CD4-positive, alpha-beta T cell (primary cell): ENCODE results near the gene PLCB1. TPM values are rescaled to one million over a fixed set of nuclear protein-coding genes. Genes with fewer than 3 reads are reported as not detected.

Source experiments
- ATAC-seq: fragments of 200-7000 bp; cut with Tn5 transposase; one replicate; pipeline ENCODE4 v1.10.0; 2022; ENCODE audit warnings: mild to moderate bottlenecking; ENCODE audit not compliant: poor library complexity
- CTCF ChIA-PET: fragments of 350-600 bp; sonication (Branson Sonifier 250); formaldehyde crosslinking; loops from one replicate; lab custom pipeline; 2021; ENCODE audit warnings: antibody characterized with exemption, inconsistent platforms; lab: Charles Lee
- POLR2A ChIA-PET: fragments of 350-600 bp; sonication (Branson Sonifier 250); formaldehyde crosslinking; loops from one replicate; lab custom pipeline; 2021; ENCODE audit warnings: antibody characterized with exemption, inconsistent platforms; lab: Charles Lee
- DNase-seq, 14 experiments: peaks; one replicate each; pipeline ENCODE4 v3.0.0-alpha.2; 2013 to 2020; ENCODE audit warnings: mixed read lengths in 2 of 14
- H3K27ac ChIP-seq, 2 donors: one replicate each; pipeline versions ENCODE4 v1.5.1 to v1.7.0; 2013; ENCODE audit warnings: low read length in 2 of 2, low read depth in 1 of 2, mild to moderate bottlenecking in 1 of 2
- H3K27me3 ChIP-seq, 2 experiments: 1 replicate in 1 of 2; 2 replicates in 1 of 2; pipeline versions ENCODE4 v1.6.1 to v1.7.0; 2013; ENCODE audit warnings: low read length in 2 of 2, control low read depth in 1 of 2, mild to moderate bottlenecking in 1 of 2, moderate library complexity in 1 of 2; ENCODE audit not compliant: insufficient read depth in 2 of 2, control insufficient read depth in 1 of 2
- H3K36me3 ChIP-seq: one replicate; pipeline ENCODE4 v1.6.1; 2013; ENCODE audit warnings: low read length, control low read depth; ENCODE audit not compliant: insufficient read depth
- H3K4me1 ChIP-seq: one replicate; pipeline ENCODE4 v1.6.1; 2013; ENCODE audit warnings: low read length, control low read depth; ENCODE audit not compliant: insufficient read depth
- H3K4me3 ChIP-seq: one replicate; pipeline ENCODE4 v1.5.1; 2013; ENCODE audit warnings: mild to moderate bottlenecking, low read length, moderate library complexity
- H3K9me3 ChIP-seq, 2 experiments: 1 replicate in 1 of 2; 2 replicates in 1 of 2; pipeline versions ENCODE4 v1.6.1 to v1.7.0; 2013; ENCODE audit warnings: low read length in 2 of 2, mild to moderate bottlenecking in 2 of 2, control low read depth in 1 of 2, moderate library complexity in 1 of 2; ENCODE audit not compliant: control insufficient read depth in 1 of 2, insufficient read depth in 1 of 2
- H3K27ac Mint-ChIP-seq: one replicate; pipeline ENCODE4 v1.8.0; 2020; ENCODE audit warnings: mixed read lengths
- H3K27me3 Mint-ChIP-seq: one replicate; pipeline ENCODE4 v1.8.0; 2021; ENCODE audit warnings: mixed read lengths
- H3K36me3 Mint-ChIP-seq: one replicate; pipeline ENCODE4 v1.8.0; 2021; ENCODE audit warnings: low read depth, mixed read lengths
- H3K4me1 Mint-ChIP-seq: one replicate; pipeline ENCODE4 v1.8.0; 2021; ENCODE audit warnings: low read depth, mixed read lengths
- H3K4me3 Mint-ChIP-seq: one replicate; pipeline ENCODE4 v1.8.0; 2020; ENCODE audit warnings: mild to moderate bottlenecking, mixed read lengths
- H3K9me3 Mint-ChIP-seq: one replicate; pipeline ENCODE4 v1.8.0; 2020; ENCODE audit warnings: mixed read lengths
- CTCF ChIP-seq: fragments of 200-600 bp; IDR thresholded peaks from one replicate; pipeline ENCODE4 v1.8.0; 2022; ENCODE audit warnings: antibody characterized with exemption, mild to moderate bottlenecking
- intact Hi-C, 2 experiments: fragments of 100-400 bp; cut with DNase I in 1 of 2; cut with micrococcal nuclease in 1 of 2; formaldehyde crosslinking; loops; one replicate each; pipeline versions ENCODE4 v1.15.1 to v1.9.0; 2023 to 2025; cut with DNase I, micrococcal nuclease
- total RNA-seq, 174 experiments: library from RNA in 2 of 174; stranded (reverse) in 2 of 174; gene quantifications; one replicate each; pipeline ENCODE4 v1.2.3 and lab custom pipeline; 2021 to 2026

Gene PLCB1
- total RNA-seq, 2 experiments from 2014 or later: 3.8 to 5.6 TPM

GRCh38 chr20:8402798-8403197 lies 270.7 kb downstream of the PLCB1 start:
- ATAC-seq (no peak), DNase-seq (no peak)
- intact Hi-C loops: no loop called here
- Mint-ChIP-seq H3K4me1 (no peaks in the 10 kb centered on the region), H3K9me3 (no peaks in the 10 kb centered on the region), H3K27ac (no peak overlapping the region), H3K27me3 (no peaks in the 10 kb centered on the region), H3K4me3 (no peak overlapping the region), H3K36me3 (no peaks in the 10 kb centered on the region)
- TF ChIP-seq CTCF: no peak
- Histone ChIP-seq H3K27me3 (no peaks in the 10 kb centered on the region), H3K27ac (no peak overlapping the region), H3K9me3 (no peaks in the 10 kb centered on the region), H3K36me3 (no peaks in the 10 kb centered on the region), H3K4me1 (no peaks in the 10 kb centered on the region), H3K4me3 (no peak overlapping the region)
- POLR2A ChIA-PET: no interaction called here
- CTCF ChIA-PET: no interaction called here

GRCh38 chr20:8404912-8405635 lies 273.0 kb downstream of the PLCB1 start:
- CTCF ChIA-PET: interaction anchor here (0.6 kb wide), 1 partner anchor 1935 kb away, joined by 3 read pairs; no protein-coding TSS in a partner anchor
- H3K4me3 ChIP-seq: no peak overlapping the region

GRCh38 chr20:8406391-8406790 lies 274.3 kb downstream of the PLCB1 start:
- no peak overlapping the region for H3K4me3 Mint-ChIP-seq
- DNase-seq (no peak), ATAC-seq (no peak)
- Histone ChIP-seq H3K27me3 (no peaks in the 10 kb centered on the region), H3K4me3 (no peak overlapping the region), H3K36me3 (no peaks in the 10 kb centered on the region), H3K27ac (no peak overlapping the region), H3K4me1 (no peaks in the 10 kb centered on the region), H3K9me3 (no peaks in the 10 kb centered on the region)
- H3K27ac Mint-ChIP-seq: no peak overlapping the region
- no peaks in the 10 kb centered on the region for H3K9me3 Mint-ChIP-seq
- ChIA-PET POLR2A (no interaction called here), CTCF (no interaction called here)
- intact Hi-C loops: no loop called here
- no peak for TF ChIP-seq CTCF
- no peaks in the 10 kb centered on the region for H3K36me3 Mint-ChIP-seq
- H3K4me1 Mint-ChIP-seq: no peaks in the 10 kb centered on the region
- H3K27me3 Mint-ChIP-seq: no peaks in the 10 kb centered on the region

More at GRCh38 chr20:8404912-8405635, 273.0 kb downstream of the PLCB1 start:
- ATAC-seq (no peak), DNase-seq (no peak)
- H3K9me3 ChIP-seq: no peaks in the 10 kb centered on the region
- no peak overlapping the region for H3K27ac ChIP-seq
- H3K27me3 ChIP-seq: no peaks in the 10 kb centered on the region
- TF ChIP-seq CTCF: no peak
- intact Hi-C loops: no loop called here
- Mint-ChIP-seq H3K4me1 (no peaks in the 10 kb centered on the region), H3K4me3 (no peak overlapping the region), H3K9me3 (no peaks in the 10 kb centered on the region), H3K36me3 (no peaks in the 10 kb centered on the region), H3K27ac (no peak overlapping the region), H3K27me3 (no peaks in the 10 kb centered on the region)
- H3K4me1 ChIP-seq: no peaks in the 10 kb centered on the region
- H3K36me3 ChIP-seq: no peaks in the 10 kb centered on the region
- POLR2A ChIA-PET: no interaction called here
